HT-29 (cell line): ENCODE data around the gene RPS25. TPM values are rescaled to one million over a fixed set of nuclear protein-coding genes. Genes with fewer than 3 reads are reported as not detected.
"Not testable (repeated sequence)": the region's sequence is repeated elsewhere in the genome, so short reads cannot be mapped to it uniquely, and the experiment has no call there.

ENCODE experiments used
- DNase-seq: peaks from one replicate; pipeline ENCODE4 v3.0.0-alpha.2; 2015; ENCODE audit warnings: low spot score
- small RNA-seq: library from RNA; depleted of rRNA; stranded (forward); fragments of <200 nt; gene quantifications from one replicate; pipeline ENCODE3, GENCODE V24; 2014
- total RNA-seq: library from RNA; depleted of rRNA; stranded (reverse); fragments of >200 nt; shearing (Covaris generic); gene quantifications from 2 replicates; pipeline ENCODE4 v1.2.3, GENCODE V29; 2014; rRNA removed

The RPS25 gene
- total RNA-seq, 1 experiment from 2014 or later: 404 TPM

- no peak for DNase-seq
Observed at GRCh38 chr11:118971646-118972045, 46.5 kb downstream of the RPS25 start, which contains the start of gene FOXR1. Gene FOXR1, plus strand, starts transcription at chr11:118971761. Its CDS starts 171 bp downstream, at chr11:118971932.

- DNase-seq: not testable (repeated sequence)
Observed at GRCh38 chr11:118969508-118969907, 48.6 kb downstream of the RPS25 start.

Small RNA genes lying within 50 kb of the gene (small RNA-seq; reads per million reads assigned to genes)
- gene AP003392.2: not detected
- not detected for gene RF00017
- not detected for gene RF00019

Other genes starting within 250 kb of the RPS25 start
- 26.3 and 30.5 TPM in 2 replicates for gene DDX6, start 227.2 kb downstream of the RPS25 start, total RNA-seq
- gene CXCR5, start 134.5 kb downstream of the RPS25 start, total RNA-seq: not detected in 2 replicates
- 77.9 and 94.4 TPM in 2 replicates for gene BCL9L, start 92.4 kb downstream of the RPS25 start, total RNA-seq
- gene UPK2, start 62.0 kb downstream of the RPS25 start, total RNA-seq: 0.31 TPM in 1 of 2 replicates, not detected in the other
- not detected in 2 replicates for gene FOXR1, start 46.6 kb downstream of the RPS25 start, total RNA-seq
- gene CENATAC, start 20.2 kb downstream of the RPS25 start, total RNA-seq: 40.3 and 40.9 TPM in 2 replicates
- 60.5 and 75.0 TPM in 2 replicates for gene TRAPPC4, start 423 bp upstream of the RPS25 start, total RNA-seq
- 41.3 and 45.0 TPM in 2 replicates for gene SLC37A4, start 12.5 kb upstream of the RPS25 start, total RNA-seq
- gene HYOU1, start 38.9 kb upstream of the RPS25 start, total RNA-seq: 161 TPM in 2 replicates
- gene VPS11, start 49.5 kb upstream of the RPS25 start, total RNA-seq: 32.6 and 47.8 TPM in 2 replicates
- 21.9 and 25.1 TPM in 2 replicates for gene HMBS, start 66.5 kb upstream of the RPS25 start, total RNA-seq
- 67.2 and 93.2 TPM in 2 replicates for gene DPAGT1, start 83.5 kb upstream of the RPS25 start, total RNA-seq
- gene C2CD2L, start 89.0 kb upstream of the RPS25 start, total RNA-seq: 31.9 and 40.4 TPM in 2 replicates
- gene HINFP, start 103.2 kb upstream of the RPS25 start, total RNA-seq: 15.5 and 16.9 TPM in 2 replicates
- gene ABCG4, start 130.7 kb upstream of the RPS25 start, total RNA-seq: not detected in 2 replicates
- 13.1 and 21.1 TPM in 2 replicates for gene NLRX1, start 150.4 kb upstream of the RPS25 start, total RNA-seq
- gene NHERF4, start 167.1 kb upstream of the RPS25 start, total RNA-seq: 1.8 TPM in 2 replicates
- gene CBL, start 188.0 kb upstream of the RPS25 start, total RNA-seq: 6.5 and 8.3 TPM in 2 replicates